Mucosa of stomach (tissue), 1 donor: ENCODE data around the gene CD300C.
"Not testable (repeated sequence)": the region's sequence is repeated elsewhere in the genome, so short reads cannot be mapped to it uniquely, and the experiment has no call there.

ENCODE experiments used
- H3K27me3 ChIP-seq: one replicate; pipeline ENCODE4 v1.7.0; 2013; ENCODE audit warnings: mild to moderate bottlenecking, low read length; ENCODE audit not compliant: control insufficient read depth, insufficient read depth
- H3K36me3 ChIP-seq: one replicate; pipeline ENCODE4 v1.7.0; 2013; ENCODE audit warnings: low read length; ENCODE audit not compliant: control insufficient read depth, insufficient read depth
- H3K4me1 ChIP-seq: one replicate; pipeline ENCODE4 v1.7.0; 2013; ENCODE audit warnings: mild to moderate bottlenecking, low read length; ENCODE audit not compliant: control insufficient read depth, insufficient read depth
- H3K4me3 ChIP-seq: one replicate; pipeline ENCODE4 v1.7.0; 2013; ENCODE audit warnings: low read length
- H3K9ac ChIP-seq: one replicate; pipeline ENCODE4 v1.7.0; 2013; ENCODE audit warnings: mild to moderate bottlenecking, low read length, moderate library complexity
- H3K9me3 ChIP-seq: one replicate; pipeline ENCODE4 v1.7.0; 2013; ENCODE audit warnings: mild to moderate bottlenecking, low read length, moderate library complexity; ENCODE audit not compliant: control insufficient read depth
- donor health status: Pancreatic carcinoma.

Gene CD300C

GRCh38 chr17:74573169-74573568 is 27.3 kb upstream of the CD300C start:
- no peak overlapping the region for H3K4me3 ChIP-seq
- no peaks in the 10 kb centered on the region for H3K9me3 ChIP-seq
- H3K27me3 ChIP-seq, result no peaks in the 10 kb centered on the region
- no peak overlapping the region for H3K9ac ChIP-seq
- no peaks in the 10 kb centered on the region for H3K36me3 ChIP-seq
- H3K4me1 ChIP-seq, result no peaks in the 10 kb centered on the region

DNA sequence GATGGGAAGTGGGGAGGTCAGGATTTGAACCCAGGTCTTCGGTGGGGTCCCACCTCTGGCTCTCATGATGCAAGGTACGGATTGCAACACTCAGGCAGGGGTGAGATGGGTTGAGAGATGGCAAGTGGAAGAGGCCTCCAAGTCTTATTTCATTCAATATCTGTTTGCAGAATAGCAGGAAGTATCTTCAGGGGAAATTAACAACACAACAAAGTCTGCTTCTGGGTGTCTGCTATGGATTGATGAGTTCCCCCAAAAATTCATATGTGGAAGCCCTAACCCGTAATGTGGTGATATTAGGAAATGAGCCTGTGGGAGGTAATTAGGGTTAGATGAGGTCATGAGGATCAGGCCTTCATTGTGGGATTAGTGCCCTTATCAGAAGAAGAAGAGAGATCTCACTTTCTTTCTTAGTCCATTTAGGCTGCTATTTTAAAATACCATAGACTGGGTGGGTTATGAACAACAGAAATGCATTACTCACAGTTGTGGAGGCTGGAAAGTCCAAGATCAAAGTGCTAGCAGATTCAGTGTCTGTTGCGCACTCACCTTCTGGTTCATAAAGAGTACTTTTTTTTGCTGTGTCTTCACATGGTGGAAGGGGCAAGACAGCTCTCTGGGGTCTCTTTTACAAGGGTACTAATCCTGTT is 25.8 kb upstream of the CD300C start:
- H3K9me3 ChIP-seq, result no peaks in the 10 kb centered on the region
- no peak overlapping the region for H3K4me3 ChIP-seq
- no peak overlapping the region for H3K9ac ChIP-seq
- no peaks in the 10 kb centered on the region for H3K27me3 ChIP-seq
- no peaks in the 10 kb centered on the region for H3K4me1 ChIP-seq
- H3K36me3 ChIP-seq, result no peaks in the 10 kb centered on the region

DNA sequence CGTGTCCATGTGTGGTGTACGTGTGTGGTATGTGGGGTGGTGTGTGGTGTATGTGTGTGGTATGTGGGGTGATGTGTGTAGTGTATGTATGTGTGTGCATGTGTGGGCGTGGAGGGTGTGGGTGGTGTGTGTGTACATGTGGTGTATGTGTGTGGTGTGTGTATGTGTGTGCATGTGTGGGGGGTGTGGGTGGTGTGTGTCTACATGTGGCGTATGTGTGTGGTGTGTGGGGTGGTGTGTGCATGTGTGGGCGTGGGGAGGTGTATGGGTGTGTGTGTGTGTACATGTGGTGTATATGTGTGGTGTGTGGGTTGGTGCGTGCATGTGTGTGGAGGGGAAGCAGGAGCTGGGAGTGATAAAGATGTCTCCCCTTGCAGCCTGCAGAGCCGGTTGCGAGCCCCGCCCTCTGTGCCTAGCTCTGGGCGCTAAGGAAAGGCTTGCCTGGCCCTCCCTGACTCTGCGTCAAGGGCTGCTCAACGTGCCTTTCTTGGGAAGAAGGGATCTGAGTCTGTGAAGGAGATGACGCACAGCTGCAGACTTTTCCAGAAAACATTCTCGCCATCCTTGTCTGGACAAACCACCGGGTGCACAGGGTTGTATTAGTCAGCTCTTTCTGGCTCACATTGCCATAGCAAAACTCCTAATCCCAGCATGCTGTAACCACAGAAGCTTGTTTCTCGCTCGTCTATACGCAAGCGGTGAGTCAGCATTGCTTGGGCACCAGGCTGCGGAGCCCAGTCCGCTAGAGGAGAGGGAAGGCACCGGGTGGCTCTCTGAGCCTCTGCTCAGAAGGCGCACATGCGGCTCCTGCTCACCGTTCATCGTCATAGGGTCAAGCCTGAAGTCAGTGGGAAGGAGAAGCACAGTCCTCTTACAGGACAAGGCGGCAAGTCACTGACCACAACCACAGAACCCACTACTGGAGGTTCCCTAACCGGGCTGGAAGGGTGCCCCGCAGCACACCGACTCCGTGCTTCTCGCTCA is 23.4 kb upstream of the CD300C start:
- H3K27me3 ChIP-seq, result no peaks in the 10 kb centered on the region
- H3K9me3 ChIP-seq, result no peaks in the 10 kb centered on the region
- no peaks in the 10 kb centered on the region for H3K36me3 ChIP-seq
- H3K4me1 ChIP-seq, result no peaks in the 10 kb centered on the region
- H3K4me3 ChIP-seq, result no peak overlapping the region
- no peak overlapping the region for H3K9ac ChIP-seq

DNA sequence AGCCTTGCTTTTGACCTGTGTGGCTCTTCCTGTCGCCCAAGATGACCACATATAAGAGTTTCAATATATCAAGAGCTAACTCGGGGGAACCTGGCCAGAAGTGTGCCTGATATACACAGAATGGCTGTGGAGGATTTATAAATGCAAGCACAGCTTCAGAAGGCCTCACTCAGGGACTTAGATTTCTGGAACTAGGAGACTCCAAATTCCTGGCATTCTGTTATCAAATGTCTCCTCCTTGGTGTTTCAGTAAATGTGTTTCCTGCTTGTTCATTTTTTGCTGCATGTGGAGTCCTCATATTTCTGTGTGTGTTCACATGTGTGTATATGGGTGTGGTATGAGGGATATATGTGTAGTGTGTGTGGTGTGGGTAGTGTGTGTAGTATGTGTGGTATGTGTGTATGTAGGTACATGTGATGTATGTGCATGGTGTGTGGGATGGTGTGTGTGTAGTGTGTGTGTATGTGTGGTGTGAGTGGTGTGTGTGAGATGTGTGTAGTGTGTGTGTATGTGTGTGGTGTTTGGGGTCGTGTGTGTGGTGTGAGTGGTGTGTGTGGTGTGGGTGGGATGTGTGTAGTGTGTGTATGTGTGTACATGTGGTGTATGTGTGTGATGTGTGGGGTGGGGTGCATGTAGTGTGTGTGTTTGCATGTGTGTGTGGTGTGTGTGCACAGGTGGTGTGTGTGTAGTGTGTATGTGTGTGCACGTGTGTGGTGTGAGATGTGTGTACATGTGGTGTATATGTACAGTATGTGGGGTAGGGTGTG is 22.4 kb upstream of the CD300C start:
- H3K36me3 ChIP-seq, result no peaks in the 10 kb centered on the region
- H3K4me3 ChIP-seq, result no peak overlapping the region
- no peak overlapping the region for H3K9ac ChIP-seq
- no peaks in the 10 kb centered on the region for H3K4me1 ChIP-seq
- H3K9me3 ChIP-seq, result no peaks in the 10 kb centered on the region
- no peaks in the 10 kb centered on the region for H3K27me3 ChIP-seq

GRCh38 chr17:74567397-74567796 is 21.5 kb upstream of the CD300C start, which contains the start of gene CD300H:
TSS of gene CD300H (minus strand) at chr17:74567509.
- Histone ChIP-seq H3K36me3 (no peaks in the 10 kb centered on the region), H3K4me3 (no peak within 1 kb of the TSS), H3K9me3 (no peaks in the 10 kb centered on the region), H3K9ac (no peak within 1 kb of the TSS), H3K27me3 (no peaks in the 10 kb centered on the region), H3K4me1 (no peaks in the 10 kb centered on the region)

DNA sequence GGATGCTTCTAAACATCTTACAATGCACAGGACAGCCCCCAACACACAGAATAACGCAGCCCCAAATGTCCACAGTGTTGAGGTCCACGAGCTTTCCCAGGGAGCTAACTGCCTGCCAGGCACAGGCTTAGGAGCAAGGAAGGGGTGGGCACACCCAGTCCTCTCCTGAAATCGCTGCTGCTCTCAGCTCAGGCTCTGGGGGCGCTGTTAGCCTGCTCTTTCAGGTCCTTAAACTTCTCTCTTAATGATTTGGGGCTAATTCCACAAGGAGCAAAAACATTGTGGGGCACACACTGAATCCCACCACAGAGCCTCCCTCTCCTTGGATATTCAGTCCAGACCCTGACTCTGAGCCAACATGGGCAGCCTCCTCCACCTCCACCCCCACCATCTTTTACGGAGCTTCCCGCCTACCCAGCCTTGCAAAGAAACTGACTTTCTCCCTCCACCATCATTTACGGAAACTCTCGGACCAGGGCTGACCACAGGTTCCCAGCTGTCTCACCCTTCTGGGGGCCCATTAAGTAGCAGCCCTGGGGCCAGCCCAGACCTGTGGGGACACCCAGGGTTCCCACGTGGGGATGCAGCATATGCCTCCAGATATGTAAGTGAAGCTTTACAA is 20.3 kb upstream of the CD300C start:
- Histone ChIP-seq H3K27me3 (no peaks in the 10 kb centered on the region), H3K9ac (no peak overlapping the region), H3K4me1 (no peaks in the 10 kb centered on the region), H3K36me3 (no peaks in the 10 kb centered on the region), H3K4me3 (no peak overlapping the region), H3K9me3 (no peaks in the 10 kb centered on the region)

GRCh38 chr17:74565126-74565525 is 19.2 kb upstream of the CD300C start:
- no peak overlapping the region for H3K4me3 ChIP-seq
- H3K36me3 ChIP-seq, result no peaks in the 10 kb centered on the region
- no peak overlapping the region for H3K9ac ChIP-seq
- no peaks in the 10 kb centered on the region for H3K9me3 ChIP-seq
- no peaks in the 10 kb centered on the region for H3K27me3 ChIP-seq
- H3K4me1 ChIP-seq, result no peaks in the 10 kb centered on the region

DNA sequence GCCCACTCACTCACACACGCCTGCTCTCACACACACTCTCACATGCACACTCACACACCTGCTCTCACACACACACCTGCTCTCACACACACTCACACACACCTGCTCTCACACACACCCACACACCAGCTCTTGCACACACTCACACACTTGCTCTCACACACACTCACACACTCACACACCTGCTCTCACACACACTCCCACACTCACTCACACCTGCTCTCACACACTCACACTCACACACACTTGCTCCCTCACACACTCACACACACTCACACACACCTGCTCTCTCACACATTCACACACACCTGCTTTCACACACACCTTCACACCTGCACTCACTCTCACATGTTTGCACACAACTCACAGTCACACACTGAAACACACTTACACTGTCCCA is 17.4 kb upstream of the CD300C start:
- H3K27me3 ChIP-seq, result no peaks in the 10 kb centered on the region
- H3K4me1 ChIP-seq, result no peaks in the 10 kb centered on the region
- H3K9ac ChIP-seq, result no peak overlapping the region
- H3K4me3 ChIP-seq, result no peak overlapping the region
- no peaks in the 10 kb centered on the region for H3K36me3 ChIP-seq
- H3K9me3 ChIP-seq, result no peaks in the 10 kb centered on the region

GRCh38 chr17:74561586-74561985 is 15.7 kb upstream of the CD300C start:
- Histone ChIP-seq H3K4me1 (no peaks in the 10 kb centered on the region), H3K36me3 (no peaks in the 10 kb centered on the region), H3K4me3 (no peak overlapping the region), H3K9me3 (no peaks in the 10 kb centered on the region), H3K27me3 (no peaks in the 10 kb centered on the region), H3K9ac (no peak overlapping the region)

- Histone ChIP-seq H3K4me1 (no peaks in the 10 kb centered on the region), H3K27me3 (peaks cover 3% of the 10 kb centered on the region), H3K9ac (no peak overlapping the region), H3K36me3 (no peaks in the 10 kb centered on the region), H3K4me3 (no peak overlapping the region), H3K9me3 (no peaks in the 10 kb centered on the region)
Measured at GRCh38 chr17:74558882-74559519, 13.1 kb upstream of the CD300C start.

DNA sequence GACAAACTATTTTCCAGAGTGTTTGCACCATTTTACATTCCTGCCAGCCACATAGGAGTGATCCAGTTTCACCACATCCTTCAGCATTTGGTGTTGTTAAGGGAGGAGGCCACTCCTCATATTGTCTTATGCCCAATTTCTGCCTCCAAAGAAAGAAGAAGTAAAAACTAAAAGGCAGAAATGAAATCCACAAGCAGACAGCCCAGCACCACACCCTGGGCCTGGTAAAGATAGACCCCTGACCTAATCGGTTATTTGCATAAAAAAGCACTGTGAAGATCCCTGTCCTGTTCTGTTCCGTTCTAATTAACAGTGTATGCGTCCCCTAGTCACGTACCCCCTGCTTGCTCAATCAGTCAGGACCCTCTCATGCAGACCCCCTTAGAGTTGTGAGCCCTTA is 12.5 kb upstream of the CD300C start:
- not testable (repeated sequence) for H3K4me3 ChIP-seq, H3K27me3 ChIP-seq, H3K4me1 ChIP-seq, H3K9me3 ChIP-seq, H3K36me3 ChIP-seq, H3K9ac ChIP-seq
